IPS-NIHi7 (cell line): Measurements from ENCODE around the gene NIM1K.
"Not testable (repeated sequence)": the region's sequence is repeated elsewhere in the genome, so short reads cannot be mapped to it uniquely, and the experiment has no call there.

Source experiments
- DNase-seq: peaks from one replicate; pipeline ENCODE4 v3.0.0; 2012; ENCODE audit warnings: mixed read lengths; ENCODE audit errors: extremely low spot score

Gene NIM1K

DNA sequence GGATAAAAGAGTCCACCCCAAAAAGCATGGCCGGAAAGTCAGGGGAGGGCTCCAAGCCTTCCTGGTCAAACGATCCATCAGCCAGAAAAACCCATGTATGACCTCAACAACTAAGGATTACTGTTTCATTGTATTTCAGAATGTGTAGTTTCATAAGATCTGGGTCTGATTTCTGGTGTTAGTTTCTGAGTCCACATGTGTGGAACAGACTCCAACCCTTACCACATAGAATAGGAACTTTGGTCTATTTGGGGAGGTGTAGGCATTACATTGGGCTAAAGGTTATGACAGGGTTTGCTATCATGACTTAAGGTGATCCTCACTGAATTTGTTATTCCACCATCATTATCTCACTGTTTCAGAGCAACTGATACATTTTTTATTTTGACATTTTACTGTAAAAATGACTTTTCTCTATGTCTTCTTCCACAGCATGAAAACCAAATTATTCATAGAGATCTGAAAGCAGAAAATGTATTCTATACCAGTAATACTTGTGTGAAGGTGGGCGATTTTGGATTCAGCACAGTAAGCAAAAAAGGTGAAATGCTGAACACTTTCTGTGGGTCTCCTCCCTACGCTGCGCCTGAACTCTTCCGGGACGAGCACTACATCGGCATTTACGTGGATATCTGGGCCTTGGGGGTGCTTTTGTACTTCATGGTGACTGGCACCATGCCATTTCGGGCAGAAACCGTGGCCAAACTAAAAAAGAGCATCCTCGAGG is 87.7 kb downstream of the NIM1K start:
- DNase-seq, result no peak

DNA sequence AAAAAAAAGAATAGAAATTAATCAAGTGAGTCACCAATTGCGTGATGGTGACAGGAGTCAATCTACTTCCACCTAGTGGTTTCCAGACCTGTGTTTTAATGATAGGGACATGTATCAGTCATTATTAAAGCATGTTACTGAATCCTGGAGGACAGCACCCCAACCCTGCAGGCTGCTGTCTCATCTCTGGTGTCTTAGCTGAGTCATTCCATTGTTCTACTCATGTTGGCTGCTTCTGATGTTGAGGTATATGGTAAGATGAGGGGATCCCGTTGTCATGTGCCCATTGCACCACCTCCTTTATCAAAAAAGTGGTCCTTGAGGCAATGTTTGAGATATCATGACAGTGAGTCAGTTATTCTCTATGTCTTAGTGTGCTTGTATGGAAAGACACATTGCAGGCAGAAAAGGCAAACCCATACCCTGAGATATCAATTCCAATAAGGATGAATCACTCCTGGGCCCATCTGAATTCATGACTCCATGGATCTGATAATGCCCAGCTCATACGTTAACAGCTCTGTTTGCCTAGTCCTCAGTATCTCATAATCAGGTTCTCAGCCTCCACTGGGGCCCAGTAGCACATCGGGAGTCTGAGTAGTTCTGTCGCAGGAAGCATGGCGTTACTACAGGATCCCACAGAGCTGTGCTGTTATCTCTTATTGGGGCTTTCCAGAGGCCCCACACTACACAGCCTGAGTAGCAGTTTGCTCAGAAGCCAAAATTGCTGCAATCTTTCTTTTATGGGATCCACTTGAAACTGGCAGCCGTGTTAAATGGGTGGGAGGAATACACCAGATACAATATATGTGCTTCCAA is 90.0 kb downstream of the NIM1K start:
- DNase-seq, result no peak

DNA sequence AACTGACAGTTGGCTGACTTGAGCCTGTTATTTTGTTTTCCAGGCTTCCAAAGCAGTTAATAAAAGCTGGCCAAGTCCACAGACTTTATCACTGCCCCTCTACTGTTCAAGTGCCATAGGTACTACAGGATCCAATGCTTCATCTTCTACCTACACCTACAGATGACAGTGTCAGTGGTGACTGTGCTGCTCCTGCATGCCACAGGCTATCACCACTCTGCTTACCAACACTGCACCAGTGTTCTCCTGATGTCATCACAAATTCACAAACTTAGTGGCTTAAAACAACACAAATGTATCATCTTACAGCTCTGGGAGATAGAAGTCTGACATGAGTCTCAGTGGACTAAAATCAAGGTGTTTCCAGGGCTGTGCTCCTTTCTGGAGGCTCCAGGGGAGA is 94.6 kb downstream of the NIM1K start:
- no peak for DNase-seq

DNA sequence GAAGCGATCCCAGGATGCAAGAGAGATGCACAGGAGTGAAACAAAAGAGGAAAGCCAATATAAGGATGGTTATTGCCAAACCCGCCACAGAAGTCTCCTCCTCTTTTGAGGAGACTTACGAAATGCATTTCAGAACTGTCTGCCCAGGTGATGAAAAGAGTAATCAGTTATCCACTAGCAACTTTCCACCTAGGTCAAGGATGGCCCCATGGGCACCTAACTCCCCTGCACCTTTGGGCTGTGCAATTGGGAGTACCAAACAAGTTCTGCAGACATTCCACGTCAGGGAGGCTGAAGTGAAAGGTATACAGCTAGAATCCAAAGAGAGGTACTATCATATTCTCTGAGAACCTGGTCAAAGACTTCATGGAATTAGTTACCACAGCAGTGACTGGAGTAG is 95.5 kb downstream of the NIM1K start:
- no peak for DNase-seq

DNA sequence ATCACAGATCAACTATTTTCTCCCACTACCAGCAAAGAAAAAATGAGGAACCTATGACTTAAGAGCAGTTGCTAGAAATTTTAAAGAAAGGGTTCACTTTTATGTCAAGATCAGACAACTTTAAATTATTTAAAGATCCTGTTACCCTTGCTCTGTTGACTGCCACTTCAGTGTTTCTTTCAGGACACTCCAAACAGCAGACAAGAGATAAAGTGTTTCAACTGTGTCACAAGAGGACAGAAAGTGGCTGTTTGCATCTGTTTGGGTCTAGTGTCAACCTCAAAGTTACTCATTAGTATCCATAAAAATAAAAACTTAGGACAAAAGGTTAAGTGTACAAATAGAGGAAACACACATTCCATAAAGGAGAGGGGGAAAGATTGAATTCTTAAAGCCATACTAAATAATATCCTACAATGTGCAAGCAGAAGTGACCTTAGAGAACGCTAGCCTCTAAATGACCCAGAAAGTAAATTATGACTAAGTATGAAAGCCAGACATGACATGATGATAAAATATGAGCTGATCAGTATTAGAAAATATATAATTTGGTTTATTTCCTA is 96.3 kb downstream of the NIM1K start:
- no peak for DNase-seq

DNA sequence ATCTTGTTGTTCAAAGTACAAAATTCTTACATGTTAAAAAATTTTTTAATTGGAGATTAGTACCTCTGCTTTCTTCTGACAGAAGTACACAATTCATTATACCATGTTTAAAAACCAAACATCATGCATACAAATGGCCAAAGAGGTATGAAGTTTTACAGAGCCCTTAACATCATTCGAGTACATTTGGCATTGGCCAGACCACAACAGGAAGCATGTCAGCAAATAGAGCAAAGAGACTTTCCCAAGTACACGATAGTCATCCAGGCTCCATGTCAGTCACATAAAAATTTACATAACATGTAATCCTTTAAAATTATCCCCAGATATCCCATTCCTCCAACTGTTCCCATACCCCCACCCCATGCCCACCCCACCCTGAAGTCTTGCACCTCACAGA is 98.7 kb downstream of the NIM1K start:
- no peak for DNase-seq

DNA sequence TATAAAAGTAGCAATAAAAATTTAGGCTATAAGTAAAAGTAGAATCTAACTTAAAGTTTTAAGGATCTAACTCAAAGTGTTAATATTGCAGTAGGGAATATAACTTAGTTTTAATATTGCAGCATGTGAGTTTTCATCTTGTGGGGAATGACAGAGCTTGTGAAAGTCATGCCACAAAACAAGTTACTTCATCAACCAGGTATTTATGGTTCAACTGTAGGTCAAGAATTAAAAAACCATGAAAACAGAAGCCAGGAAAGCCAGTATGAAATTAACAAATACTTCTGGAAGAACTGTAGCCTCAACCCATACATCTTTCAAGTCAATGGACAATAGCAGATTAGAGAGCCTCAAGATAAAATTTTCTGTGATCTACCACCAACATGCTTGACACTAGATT is 102.2 kb downstream of the NIM1K start:
- DNase-seq, result no peak

DNA sequence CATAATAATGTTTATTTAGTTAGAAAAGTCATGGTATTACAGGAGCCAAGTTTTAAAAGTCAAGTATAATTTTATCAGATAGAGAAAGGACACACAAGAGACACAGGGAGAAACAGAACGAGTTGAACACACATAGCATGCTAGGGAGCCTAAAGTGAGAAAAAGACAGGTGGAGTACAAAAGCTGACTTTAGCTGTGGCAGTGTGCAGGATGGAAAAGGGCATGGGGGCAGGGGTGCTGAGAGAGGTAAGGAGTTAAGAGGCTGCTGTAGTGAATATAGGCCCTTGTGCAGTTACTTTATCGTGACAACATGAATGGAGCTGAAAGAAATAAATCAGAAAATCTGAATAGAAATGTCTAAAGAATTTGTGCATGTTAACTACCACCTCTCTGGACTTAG is 103.2 kb downstream of the NIM1K start:
- no peak for DNase-seq

DNA sequence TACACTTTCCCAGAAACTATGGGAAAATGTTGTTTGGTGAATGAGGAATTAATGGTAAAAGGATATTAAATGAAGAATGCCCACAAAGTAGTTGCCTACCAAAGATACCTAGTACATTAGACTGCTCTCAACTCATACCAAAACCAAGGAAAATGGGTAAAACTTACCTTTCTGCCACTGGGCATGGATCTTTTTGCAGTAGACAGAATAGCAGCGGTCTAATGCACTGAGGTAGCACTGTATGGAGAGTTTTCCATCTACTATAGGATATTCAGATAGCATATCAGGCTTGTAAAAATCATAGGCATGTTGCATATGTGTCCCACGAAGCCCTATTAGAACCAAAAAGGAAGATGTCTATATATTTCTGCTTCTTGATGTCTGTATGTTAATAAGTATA is 104.8 kb downstream of the NIM1K start:
- no peak for DNase-seq

DNA sequence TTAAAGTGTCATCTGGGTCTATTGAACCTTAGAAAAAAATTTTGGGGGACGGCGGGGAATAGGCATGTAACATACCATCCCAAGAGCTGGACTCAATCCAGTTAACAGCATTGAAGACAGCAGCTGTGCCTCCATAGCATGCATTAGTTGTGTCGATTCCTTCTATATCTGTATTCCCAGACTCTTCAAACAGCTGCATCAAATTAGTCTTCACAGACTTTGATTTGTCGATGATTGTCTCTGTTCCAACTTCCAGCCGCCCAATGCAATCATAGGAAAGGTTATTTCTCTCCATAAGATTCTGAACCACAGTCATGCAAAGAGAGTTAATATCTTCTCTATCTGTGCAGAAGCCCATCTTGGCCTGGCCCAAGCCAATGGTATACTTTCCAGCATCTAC is 106.4 kb downstream of the NIM1K start:
- DNase-seq, result no peak

DNA sequence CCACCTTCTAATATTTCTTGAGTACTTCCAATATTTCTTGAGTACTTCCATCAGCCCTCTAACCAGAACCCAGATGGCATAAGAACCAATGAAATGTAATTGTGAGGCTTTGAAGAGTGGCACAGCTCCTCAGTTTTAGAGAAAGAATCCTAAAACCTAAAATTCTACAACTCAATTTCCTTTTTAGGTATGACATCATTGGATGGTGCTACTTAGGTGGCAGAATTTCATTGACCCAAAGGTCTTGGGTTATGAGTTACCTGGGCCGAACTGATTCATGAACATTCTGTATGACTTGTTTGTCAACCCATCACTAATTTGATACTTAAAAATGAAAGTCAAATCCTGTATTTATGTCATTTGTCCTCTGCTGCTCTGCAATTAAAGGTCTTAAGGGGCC is 108.1 kb downstream of the NIM1K start:
- DNase-seq, result no peak

DNA sequence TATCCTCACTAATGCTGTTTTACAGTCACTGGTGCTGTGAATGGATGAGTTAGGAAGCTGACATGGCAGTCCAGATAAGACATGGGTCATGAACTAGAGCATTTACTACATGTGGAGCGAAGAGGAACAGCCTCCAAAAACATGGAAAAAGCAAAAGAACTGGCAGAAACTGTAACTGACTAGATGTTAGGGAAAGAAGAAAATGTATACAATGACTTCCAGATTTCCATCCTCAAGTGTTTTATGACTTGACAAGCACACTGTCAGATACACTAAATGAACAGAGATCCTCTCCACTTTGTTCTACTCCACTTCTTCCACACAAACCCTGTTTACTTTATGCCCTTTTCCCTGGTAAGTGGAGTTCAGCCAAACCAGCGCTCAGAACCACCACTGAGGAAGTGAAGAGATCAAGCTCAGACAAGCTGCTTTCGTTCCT is 109.6 kb downstream of the NIM1K start:
- DNase-seq, result no peak

DNA sequence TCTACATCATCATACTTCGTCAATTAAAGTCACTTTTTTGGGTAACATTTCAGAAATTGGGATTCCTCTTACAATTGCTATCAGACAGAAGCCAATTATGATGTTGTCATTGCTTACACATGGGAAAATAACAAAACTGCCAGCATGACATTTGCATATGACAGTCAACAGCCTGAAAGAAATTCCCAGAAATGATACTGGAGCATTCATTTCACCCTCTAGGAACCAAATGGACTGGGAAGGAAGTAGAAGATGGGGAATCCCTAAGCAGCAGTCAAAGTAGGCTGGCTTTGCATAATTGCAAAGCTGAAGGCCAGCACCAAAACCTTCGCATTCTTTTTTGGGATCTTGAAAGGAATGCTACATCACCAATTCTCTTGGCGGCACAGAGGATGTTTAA is 110.5 kb downstream of the NIM1K start:
- no peak for DNase-seq

DNA sequence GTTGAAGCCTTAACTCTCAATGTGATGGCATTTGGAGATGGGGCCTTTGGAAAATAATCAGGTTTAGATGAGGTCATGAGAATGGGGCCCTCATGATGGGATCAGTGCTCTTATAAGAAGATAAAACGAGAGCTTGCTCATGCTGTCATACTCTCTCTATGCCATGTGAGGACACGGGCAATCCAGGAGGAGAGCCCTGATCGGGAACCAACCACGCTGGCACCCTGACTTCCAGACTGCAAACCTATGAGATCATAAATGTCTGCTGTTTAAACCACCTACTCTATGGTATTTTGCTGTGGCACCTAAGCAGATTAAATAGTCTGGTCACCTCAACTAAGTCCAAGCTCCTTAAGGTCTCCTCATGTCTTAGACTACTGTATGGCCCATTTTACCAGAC is 111.2 kb downstream of the NIM1K start:
- DNase-seq, result no peak

DNA sequence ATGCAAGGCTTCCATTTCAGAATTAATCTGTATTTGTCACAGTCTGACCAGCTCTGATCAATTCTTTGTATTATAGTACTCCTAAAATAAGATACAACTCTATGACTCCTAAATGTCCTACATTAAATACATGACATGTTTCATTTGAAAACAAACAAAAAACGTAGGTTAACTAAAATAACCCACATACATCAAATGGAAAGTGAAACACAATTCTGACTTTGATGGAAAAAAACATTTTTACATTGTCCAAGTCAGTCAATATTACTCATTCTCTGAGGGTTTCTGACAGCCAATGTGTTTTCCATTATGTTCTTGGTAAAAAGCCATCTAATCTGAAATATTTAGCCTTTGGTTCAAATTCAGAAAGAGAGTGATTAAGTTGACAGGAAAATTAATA is 112.5 kb downstream of the NIM1K start:
- no peak for DNase-seq

DNA sequence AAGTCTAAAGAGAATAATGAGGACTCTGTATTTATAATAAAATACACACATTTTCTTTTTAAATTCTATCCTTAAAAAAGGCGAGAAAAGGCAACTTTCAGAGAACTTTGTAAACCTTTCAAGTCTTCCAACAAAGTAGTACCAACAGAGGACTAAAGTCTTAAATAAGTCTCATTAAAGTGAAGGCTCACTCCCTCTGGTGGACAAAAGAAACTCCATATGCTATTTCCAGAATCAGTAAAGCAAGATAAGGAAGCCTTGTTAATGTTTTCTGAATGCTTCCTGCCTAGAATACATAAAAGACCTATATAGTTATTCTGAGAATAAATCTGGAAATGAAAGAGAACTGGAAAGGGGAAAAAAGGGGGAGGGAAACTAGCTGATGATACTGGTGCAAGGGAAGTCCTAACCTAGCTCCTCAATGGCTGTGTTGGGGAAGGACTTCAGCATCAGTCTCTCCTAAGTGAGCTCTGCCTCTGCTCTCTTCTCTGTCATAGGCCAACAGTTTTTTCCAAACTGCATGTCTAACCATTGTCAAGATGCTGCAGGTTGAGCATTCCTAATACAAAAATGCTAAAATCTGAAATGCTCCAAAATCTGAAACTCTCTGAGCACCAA is 114.0 kb downstream of the NIM1K start:
- no peak for DNase-seq

DNA sequence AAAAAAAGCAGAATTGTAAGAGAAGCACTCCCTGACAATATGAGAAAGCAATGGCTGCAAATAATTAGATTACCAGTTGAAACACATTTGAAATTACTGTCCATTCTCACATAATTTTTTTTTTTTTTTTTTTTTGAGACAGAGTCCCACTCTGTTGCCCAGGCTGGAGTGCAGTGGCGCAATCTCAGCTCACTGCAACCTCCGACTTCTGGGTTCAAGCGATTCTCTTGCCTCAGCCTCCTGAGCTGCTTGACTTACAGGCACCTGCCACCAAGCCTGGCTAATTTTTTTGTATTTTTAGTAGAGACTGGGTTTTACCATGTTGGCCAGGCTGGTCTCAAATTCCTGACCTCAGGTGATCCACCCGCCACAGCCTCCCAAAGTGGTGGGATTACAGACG is 114.9 kb downstream of the NIM1K start:
- DNase-seq, result not testable (repeated sequence)

DNA sequence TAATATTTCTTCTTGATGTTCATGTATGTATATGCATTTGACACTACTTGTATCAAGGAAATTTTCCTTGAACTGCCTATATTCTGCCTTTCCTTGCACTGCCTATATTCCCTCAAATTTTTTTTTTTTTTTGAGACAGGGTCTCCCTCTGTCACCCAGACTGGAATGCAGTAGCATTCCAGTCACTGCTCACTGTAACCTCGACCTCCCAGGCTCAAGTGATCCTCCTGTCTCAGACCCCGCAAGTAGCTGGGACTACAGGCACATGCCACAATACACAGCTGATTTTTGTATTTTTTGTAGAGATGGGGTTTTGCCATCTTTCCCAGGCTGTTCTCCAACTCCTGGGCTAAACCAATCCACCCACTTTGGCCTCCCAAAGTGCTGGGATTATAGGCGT is 117.1 kb downstream of the NIM1K start:
- no peak for DNase-seq

DNA sequence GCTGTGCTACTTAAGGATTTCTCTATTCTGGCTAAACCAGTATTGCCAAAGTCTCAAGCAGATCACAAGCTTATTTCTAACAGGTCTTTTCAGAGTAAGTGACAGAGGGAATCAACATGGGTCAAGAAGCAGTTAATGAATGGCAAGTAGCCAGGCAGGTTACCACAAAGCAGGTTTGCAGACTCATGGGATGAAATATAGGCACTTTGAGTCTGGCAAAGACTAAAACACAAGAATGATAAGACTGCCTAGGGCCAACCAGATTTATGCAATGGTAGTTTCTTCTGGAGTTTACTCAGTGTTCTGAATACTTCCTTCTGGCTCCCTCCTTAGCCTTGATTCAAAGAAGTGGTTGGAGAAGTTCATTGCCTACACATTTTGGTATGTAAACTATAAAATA is 117.6 kb downstream of the NIM1K start:
- DNase-seq, result no peak

DNA sequence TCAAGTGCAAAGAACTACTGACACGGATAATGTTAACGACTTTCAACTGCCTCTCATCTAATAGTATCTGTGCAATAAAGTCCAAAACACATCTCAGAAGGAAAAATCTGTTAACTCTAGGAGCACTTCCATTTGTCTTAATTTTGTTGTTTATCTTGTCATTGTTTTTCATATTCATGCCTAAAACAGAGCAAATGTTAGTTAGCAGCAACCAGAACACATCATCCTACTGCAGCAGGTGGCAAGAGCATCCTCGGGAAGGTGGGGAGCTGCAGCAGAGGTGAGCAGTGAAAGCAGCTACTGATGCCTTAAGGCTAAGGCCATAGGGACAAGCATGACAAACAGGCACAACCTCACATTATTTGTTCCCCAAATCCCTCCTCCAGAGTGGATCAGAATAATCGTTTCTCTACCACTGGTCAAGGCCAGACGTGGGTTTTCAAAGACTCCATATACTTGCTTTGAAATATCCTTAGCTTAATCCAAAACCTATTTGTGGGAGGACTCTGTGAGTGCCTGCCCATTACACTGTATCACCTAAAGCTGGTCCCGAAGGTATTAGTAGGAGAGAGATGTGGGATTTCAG is 120.1 kb downstream of the NIM1K start:
- no peak for DNase-seq

DNA sequence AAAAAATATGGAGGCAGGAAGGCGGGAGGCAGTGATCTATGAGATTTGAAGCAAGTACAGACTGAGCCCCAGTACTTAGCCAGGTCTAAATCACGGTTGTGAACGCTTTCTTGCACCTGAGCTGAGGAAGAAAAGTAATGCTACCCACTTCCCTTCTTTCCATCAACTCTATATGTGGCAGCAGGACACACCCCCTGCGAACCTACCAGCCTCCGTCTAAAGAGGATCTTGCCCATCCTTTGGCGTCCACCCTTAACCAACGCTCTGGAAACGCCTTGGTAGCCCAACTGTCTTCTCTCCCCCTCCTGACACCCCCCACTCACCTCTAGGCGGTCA is 120.6 kb downstream of the NIM1K start:
- DNase-seq, result no peak
